ENCODE measurements around the gene LRRC4C.

GRCh38 chr11:41247621-41248020 lies 211.8 kb downstream of the LRRC4C start:
- TF ChIP-seq POLR2A (IDR thresholded peaks at IDR 0.05; ENCODE audit: low read depth, low read length), result no peak
- no peak for TF ChIP-seq POLR2AphosphoS5 (IDR thresholded peaks at IDR 0.05; ENCODE audit: low read depth, low read length)
- TF ChIP-seq POU2F2 (IDR thresholded peaks at IDR 0.05; ENCODE audit: low read depth, low read length), result no peak

Measured in GM12891 (cell line).